Adrenal gland (tissue), 5 donors: Measurements from ENCODE around the gene TLK1.

Experiments
- POLR2A ChIP-seq, 2 donors: fragments of 450-650 bp; IDR thresholded peaks; one replicate each; pipeline ENCODE4 v1.6.1; 2017; ENCODE audit warnings: antibody characterized with exemption in 2 of 2, mild to moderate bottlenecking in 2 of 2, moderate library complexity in 1 of 2
- TF ChIP-seq, protein P1 (sequence below), 6 experiments: fragments of 450-650 bp in 4 of 6; fragments of 200-600 bp in 2 of 6; sonication (generic) in 1 of 6; IDR thresholded peaks; 1 replicate in 5 of 6; 2 replicates in 1 of 6; pipeline versions ENCODE4 v1.5.1 to v1.8.0; 2016 to 2021; ENCODE audit warnings: antibody characterized with exemption in 6 of 6, mild to moderate bottlenecking in 2 of 6, moderate library complexity in 1 of 6
- donor health status: DM: no; HTN: no; CAD: no.

DNA sequence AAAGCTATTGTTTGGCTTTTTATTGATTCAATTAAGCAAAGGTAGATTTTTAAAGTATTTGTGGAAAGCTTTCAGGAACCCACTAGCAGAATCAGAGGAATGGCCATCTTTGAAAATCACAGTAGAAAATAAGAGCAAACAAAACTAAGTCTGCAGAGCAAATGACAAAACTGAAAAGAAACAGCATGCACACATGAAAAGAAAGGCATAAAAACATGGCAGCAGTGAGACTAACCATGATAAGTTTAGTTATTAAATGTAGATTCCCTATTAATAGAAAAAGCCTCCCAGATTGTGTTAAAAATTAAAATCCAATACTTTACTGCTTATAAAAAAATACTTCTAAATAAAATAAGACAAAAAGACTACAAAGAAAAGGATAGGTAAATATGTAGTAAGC is 9.1 kb upstream of the TLK1 start:
- TF ChIP-seq, protein P1, sequence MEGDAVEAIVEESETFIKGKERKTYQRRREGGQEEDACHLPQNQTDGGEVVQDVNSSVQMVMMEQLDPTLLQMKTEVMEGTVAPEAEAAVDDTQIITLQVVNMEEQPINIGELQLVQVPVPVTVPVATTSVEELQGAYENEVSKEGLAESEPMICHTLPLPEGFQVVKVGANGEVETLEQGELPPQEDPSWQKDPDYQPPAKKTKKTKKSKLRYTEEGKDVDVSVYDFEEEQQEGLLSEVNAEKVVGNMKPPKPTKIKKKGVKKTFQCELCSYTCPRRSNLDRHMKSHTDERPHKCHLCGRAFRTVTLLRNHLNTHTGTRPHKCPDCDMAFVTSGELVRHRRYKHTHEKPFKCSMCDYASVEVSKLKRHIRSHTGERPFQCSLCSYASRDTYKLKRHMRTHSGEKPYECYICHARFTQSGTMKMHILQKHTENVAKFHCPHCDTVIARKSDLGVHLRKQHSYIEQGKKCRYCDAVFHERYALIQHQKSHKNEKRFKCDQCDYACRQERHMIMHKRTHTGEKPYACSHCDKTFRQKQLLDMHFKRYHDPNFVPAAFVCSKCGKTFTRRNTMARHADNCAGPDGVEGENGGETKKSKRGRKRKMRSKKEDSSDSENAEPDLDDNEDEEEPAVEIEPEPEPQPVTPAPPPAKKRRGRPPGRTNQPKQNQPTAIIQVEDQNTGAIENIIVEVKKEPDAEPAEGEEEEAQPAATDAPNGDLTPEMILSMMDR (IDR thresholded peaks at IDR 0.05): no peak
- no peak for TF ChIP-seq POLR2A (IDR thresholded peaks at IDR 0.05)
